Measurements from ENCODE around the gene AAK1.

The AAK1 gene

GRCh38 chr2:69582582-69583176, 60.9 kb downstream of the AAK1 start:
- Histone ChIP-seq H3K4ac (ENCODE audit: low read length) (no peak overlapping the region), H3K27ac (replicated peaks; ENCODE audit: low read length) (no peak overlapping the region), H2AK5ac (ENCODE audit: low read depth, low read length) (no peak overlapping the region), H2BK15ac (ENCODE audit: low read length) (no peak overlapping the region), H2BK12ac (ENCODE audit: low read length) (no peak overlapping the region), H3K27me3 (ENCODE audit: control insufficient read depth in 3 of 3, insufficient read depth in 3 of 3, low read depth in 1 of 3, low read length in 3 of 3) (no peaks in the 10 kb centered on the region), H4K91ac (ENCODE audit: low read depth, low read length, poor library complexity) (no peak overlapping the region), H2BK120ac (ENCODE audit: low read depth, low read length) (no peak overlapping the region), H2BK5ac (ENCODE audit: low read length) (no peak overlapping the region), H3K14ac (ENCODE audit: low read length) (no peak overlapping the region), H2AFZ (ENCODE audit: low read length) (no peak overlapping the region), H3K4me3 (ENCODE audit: low read length in 2 of 2) (no peak overlapping the region), H3K4me2 (ENCODE audit: insufficient read depth, low read length, poor library complexity, severe bottlenecking) (no peak overlapping the region), H3K4me1 (ENCODE audit: control insufficient read depth in 2 of 2, insufficient read depth in 1 of 2, low read depth in 1 of 2, low read length in 2 of 2) (peaks cover 4 to 16% of the 10 kb centered on the region in 2 donors), H3K36me3 (replicated peaks in 1 of 2; ENCODE audit: control insufficient read depth in 2 of 2, insufficient read depth in 2 of 2, low read length in 2 of 2) (no peaks in the 10 kb centered on the region), H4K8ac (ENCODE audit: low read depth, low read length) (no peak overlapping the region), H3K79me1 (ENCODE audit: low read depth, low read length) (no peaks in the 10 kb centered on the region), H3K9me3 (replicated peaks in 1 of 2; ENCODE audit: control insufficient read depth in 2 of 2, insufficient read depth in 1 of 2, low read depth in 1 of 2, low read length in 2 of 2) (no peaks in the 10 kb centered on the region), H3K18ac (ENCODE audit: low read length) (no peak overlapping the region), H3K23ac (ENCODE audit: low read depth, low read length, poor library complexity) (no peak overlapping the region), H3K9ac (ENCODE audit: low read depth, low read length, poor library complexity) (no peak overlapping the region)
- no CpG with 5 or more reads among the region's 3 CpGs for WGBS, 2 donors (ENCODE audit: extremely low coverage in 2 of 2, insufficient read length in 2 of 2, insufficient replicate concordance in 1 of 2)
- no peak for DNase-seq (ENCODE audit: low spot score)

- no peak overlapping the region for H4K91ac ChIP-seq (ENCODE audit: low read depth, low read length, poor library complexity)
- no peak overlapping the region for H2BK12ac ChIP-seq (ENCODE audit: low read length)
- no peaks in the 10 kb centered on the region for H3K36me3 ChIP-seq (replicated peaks in 1 of 2; ENCODE audit: control insufficient read depth in 2 of 2, insufficient read depth in 2 of 2, low read length in 2 of 2)
- WGBS, 2 donors (ENCODE audit: extremely low coverage in 2 of 2, insufficient read length in 2 of 2, insufficient replicate concordance in 1 of 2), result no CpG with 5 or more reads among the region's 14 CpGs
- no peak overlapping the region for H3K27ac ChIP-seq (replicated peaks; ENCODE audit: low read length)
- H3K9ac ChIP-seq (ENCODE audit: low read depth, low read length, poor library complexity), result no peak overlapping the region
- H3K27me3 ChIP-seq (ENCODE audit: control insufficient read depth in 3 of 3, insufficient read depth in 3 of 3, low read depth in 1 of 3, low read length in 3 of 3), result no peaks in the 10 kb centered on the region
- no peaks in the 10 kb centered on the region for H3K9me3 ChIP-seq (replicated peaks in 1 of 2; ENCODE audit: control insufficient read depth in 2 of 2, insufficient read depth in 1 of 2, low read depth in 1 of 2, low read length in 2 of 2)
- H3K4me1 ChIP-seq (ENCODE audit: control insufficient read depth in 2 of 2, insufficient read depth in 1 of 2, low read depth in 1 of 2, low read length in 2 of 2), result peaks cover 4 to 23% of the 10 kb centered on the region in 2 donors
- no peak overlapping the region for H3K18ac ChIP-seq (ENCODE audit: low read length)
- H3K4me2 ChIP-seq (ENCODE audit: insufficient read depth, low read length, poor library complexity, severe bottlenecking), result no peak overlapping the region
- no peak overlapping the region for H2BK5ac ChIP-seq (ENCODE audit: low read length)
- no peak overlapping the region for H2BK15ac ChIP-seq (ENCODE audit: low read length)
- H2AFZ ChIP-seq (ENCODE audit: low read length), result no peak overlapping the region
- H3K4me3 ChIP-seq (ENCODE audit: low read length in 2 of 2), result no peak overlapping the region
- no peak overlapping the region for H3K4ac ChIP-seq (ENCODE audit: low read length)
- H2BK120ac ChIP-seq (ENCODE audit: low read depth, low read length), result no peak overlapping the region
- no peak overlapping the region for H3K23ac ChIP-seq (ENCODE audit: low read depth, low read length, poor library complexity)
- no peaks in the 10 kb centered on the region for H3K79me1 ChIP-seq (ENCODE audit: low read depth, low read length)
- no peak overlapping the region for H3K14ac ChIP-seq (ENCODE audit: low read length)
- H2AK5ac ChIP-seq (ENCODE audit: low read depth, low read length), result no peak overlapping the region
- H4K8ac ChIP-seq (ENCODE audit: low read depth, low read length), result no peak overlapping the region
- no peak for DNase-seq (ENCODE audit: low spot score)
These were observed 61.6 kb downstream of the AAK1 start for GRCh38 chr2:69581774-69582581.

- WGBS, 2 donors (ENCODE audit: extremely low coverage in 2 of 2, insufficient read length in 2 of 2, insufficient replicate concordance in 1 of 2), result no CpG with 5 or more reads among the region's 4 CpGs
These were observed 63.1 kb downstream of the AAK1 start for GRCh38 chr2:69580486-69580885.

GRCh38 chr2:69579536-69579935, 64.0 kb downstream of the AAK1 start:
- H2AK5ac ChIP-seq (ENCODE audit: low read depth, low read length), result no peak overlapping the region
- H3K79me1 ChIP-seq (ENCODE audit: low read depth, low read length), result no peaks in the 10 kb centered on the region
- H4K91ac ChIP-seq (ENCODE audit: low read depth, low read length, poor library complexity), result no peak overlapping the region
- no peaks in the 10 kb centered on the region for H3K36me3 ChIP-seq (replicated peaks in 1 of 2; ENCODE audit: control insufficient read depth in 2 of 2, insufficient read depth in 2 of 2, low read length in 2 of 2)
- no peaks in the 10 kb centered on the region for H3K27me3 ChIP-seq (ENCODE audit: control insufficient read depth in 3 of 3, insufficient read depth in 3 of 3, low read depth in 1 of 3, low read length in 3 of 3)
- H3K27ac ChIP-seq (replicated peaks; ENCODE audit: low read length), result no peak overlapping the region
- no peak overlapping the region for H2BK15ac ChIP-seq (ENCODE audit: low read length)
- H3K18ac ChIP-seq (ENCODE audit: low read length), result no peak overlapping the region
- no peak overlapping the region for H2AFZ ChIP-seq (ENCODE audit: low read length)
- no peak overlapping the region for H3K4ac ChIP-seq (ENCODE audit: low read length)
- no peak overlapping the region for H3K23ac ChIP-seq (ENCODE audit: low read depth, low read length, poor library complexity)
- H2BK120ac ChIP-seq (ENCODE audit: low read depth, low read length), result no peak overlapping the region
- H2BK5ac ChIP-seq (ENCODE audit: low read length), result no peak overlapping the region
- no CpG with 5 or more reads among the region's 3 CpGs for WGBS, 2 donors (ENCODE audit: extremely low coverage in 2 of 2, insufficient read length in 2 of 2, insufficient replicate concordance in 1 of 2)
- DNase-seq (ENCODE audit: low spot score), result no peak
- no peak overlapping the region for H3K9ac ChIP-seq (ENCODE audit: low read depth, low read length, poor library complexity)
- no peak overlapping the region for H3K4me3 ChIP-seq (ENCODE audit: low read length in 2 of 2)
- H4K8ac ChIP-seq (ENCODE audit: low read depth, low read length), result no peak overlapping the region
- no peaks in the 10 kb centered on the region for H3K9me3 ChIP-seq (replicated peaks in 1 of 2; ENCODE audit: control insufficient read depth in 2 of 2, insufficient read depth in 1 of 2, low read depth in 1 of 2, low read length in 2 of 2)
- no peak overlapping the region for H3K4me2 ChIP-seq (ENCODE audit: insufficient read depth, low read length, poor library complexity, severe bottlenecking)
- H3K14ac ChIP-seq (ENCODE audit: low read length), result no peak overlapping the region
- peaks cover 4 to 16% of the 10 kb centered on the region in 2 donors for H3K4me1 ChIP-seq (ENCODE audit: control insufficient read depth in 2 of 2, insufficient read depth in 1 of 2, low read depth in 1 of 2, low read length in 2 of 2)
- no peak overlapping the region for H2BK12ac ChIP-seq (ENCODE audit: low read length)

More at GRCh38 chr2:69580486-69580885, 63.1 kb downstream of the AAK1 start:
- no peak overlapping the region for H3K27ac ChIP-seq (replicated peaks; ENCODE audit: low read length)
- H3K18ac ChIP-seq (ENCODE audit: low read length), result no peak overlapping the region
- no peak overlapping the region for H2BK15ac ChIP-seq (ENCODE audit: low read length)
- no peaks in the 10 kb centered on the region for H3K9me3 ChIP-seq (replicated peaks in 1 of 2; ENCODE audit: control insufficient read depth in 2 of 2, insufficient read depth in 1 of 2, low read depth in 1 of 2, low read length in 2 of 2)
- H3K79me1 ChIP-seq (ENCODE audit: low read depth, low read length), result no peaks in the 10 kb centered on the region
- H2BK120ac ChIP-seq (ENCODE audit: low read depth, low read length), result no peak overlapping the region
- H2AFZ ChIP-seq (ENCODE audit: low read length), result no peak overlapping the region
- H4K8ac ChIP-seq (ENCODE audit: low read depth, low read length), result no peak overlapping the region
- H3K27me3 ChIP-seq (ENCODE audit: control insufficient read depth in 3 of 3, insufficient read depth in 3 of 3, low read depth in 1 of 3, low read length in 3 of 3), result no peaks in the 10 kb centered on the region
- peaks cover 4 to 16% of the 10 kb centered on the region in 2 donors for H3K4me1 ChIP-seq (ENCODE audit: control insufficient read depth in 2 of 2, insufficient read depth in 1 of 2, low read depth in 1 of 2, low read length in 2 of 2)
- H3K4me3 ChIP-seq (ENCODE audit: low read length in 2 of 2), result no peak overlapping the region
- H3K4ac ChIP-seq (ENCODE audit: low read length), result no peak overlapping the region
- no peak overlapping the region for H2BK12ac ChIP-seq (ENCODE audit: low read length)
- no peak overlapping the region for H4K91ac ChIP-seq (ENCODE audit: low read depth, low read length, poor library complexity)
- H2BK5ac ChIP-seq (ENCODE audit: low read length), result no peak overlapping the region
- no peak for DNase-seq (ENCODE audit: low spot score)
- no peak overlapping the region for H3K9ac ChIP-seq (ENCODE audit: low read depth, low read length, poor library complexity)
- H3K36me3 ChIP-seq (replicated peaks in 1 of 2; ENCODE audit: control insufficient read depth in 2 of 2, insufficient read depth in 2 of 2, low read length in 2 of 2), result no peaks in the 10 kb centered on the region
- H3K4me2 ChIP-seq (ENCODE audit: insufficient read depth, low read length, poor library complexity, severe bottlenecking), result no peak overlapping the region
- no peak overlapping the region for H3K23ac ChIP-seq (ENCODE audit: low read depth, low read length, poor library complexity)
- H2AK5ac ChIP-seq (ENCODE audit: low read depth, low read length), result no peak overlapping the region
- no peak overlapping the region for H3K14ac ChIP-seq (ENCODE audit: low read length)

All from neuronal stem cell (in vitro differentiated cells).